Heart left ventricle (tissue), 13 donors: ENCODE measurements around the gene CLEC2L.

Experiments used
- POLR2A ChIP-seq, 2 donors: fragments of 450-650 bp; IDR thresholded peaks; one replicate each; pipeline ENCODE4 v1.6.1; 2017; ENCODE audit warnings: antibody characterized with exemption in 2 of 2, mild to moderate bottlenecking in 2 of 2, moderate library complexity in 2 of 2
- TF ChIP-seq, protein P1 (sequence below), 12 donors: fragments of 200-600 bp; sonication (generic) in 4 of 12; IDR thresholded peaks; one replicate each; pipeline versions ENCODE4 v1.5.0 to v1.8.0; 2018 to 2022; ENCODE audit warnings: antibody characterized with exemption in 12 of 12, mild to moderate bottlenecking in 5 of 12
- donor health status: ischemic (EF 13 %, LVEDD 7.1; RV severe dilation, severe dysfunction).
- donor health status: DM: no; HTN: yes; CAD: no.
- donor health status: DM: no; HTN: no; CAD: no.
- donor health status: ischemic (EF 25% LVEDD 6.9; RV normal size, moderate dysfunction).
- donor health status: ischemic (EF 25% LVEDD 5.7; RV mildly dilated, moderate dysfunction).
- donor health status: ischemic (EF 35%, LVEDD 5.7; RV mildly dilated, moderate dysfunction).
- donor health status: nonischemic (EF 11% LVEDD 7.7; RV severe dilation, severe dysfunction).
- donor health status: DM: yes; HTN: yes; CAD: no.
- donor health status: PGD.
- donor health status: ischemic (EF 29% LVEDD 5.4; RV normal size, mild dysfunction).
- donor health status: nonischemic (EF 23%, LVEDD 6.1; RV moderate dilation, normal function).

DNA sequence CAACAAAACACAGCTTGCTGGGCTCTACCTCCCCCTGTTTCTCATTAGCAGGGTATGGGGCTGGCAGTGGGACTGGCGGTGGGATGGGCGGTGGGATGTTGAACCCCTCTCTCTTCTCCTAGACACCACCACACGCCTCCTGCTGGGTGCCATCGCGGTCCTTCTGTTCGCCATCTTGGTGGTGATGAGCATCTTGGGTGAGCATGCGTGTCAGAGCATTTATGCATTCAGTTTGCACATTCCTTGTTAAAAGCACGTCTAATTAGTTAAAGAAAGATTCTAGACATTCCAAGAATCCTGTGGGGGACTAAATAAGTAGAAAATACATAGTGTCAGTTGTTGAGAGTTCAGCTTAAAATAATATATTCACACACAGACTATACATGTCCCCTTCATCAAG, 12.7 kb downstream of the CLEC2L start:
- TF ChIP-seq, protein P1, sequence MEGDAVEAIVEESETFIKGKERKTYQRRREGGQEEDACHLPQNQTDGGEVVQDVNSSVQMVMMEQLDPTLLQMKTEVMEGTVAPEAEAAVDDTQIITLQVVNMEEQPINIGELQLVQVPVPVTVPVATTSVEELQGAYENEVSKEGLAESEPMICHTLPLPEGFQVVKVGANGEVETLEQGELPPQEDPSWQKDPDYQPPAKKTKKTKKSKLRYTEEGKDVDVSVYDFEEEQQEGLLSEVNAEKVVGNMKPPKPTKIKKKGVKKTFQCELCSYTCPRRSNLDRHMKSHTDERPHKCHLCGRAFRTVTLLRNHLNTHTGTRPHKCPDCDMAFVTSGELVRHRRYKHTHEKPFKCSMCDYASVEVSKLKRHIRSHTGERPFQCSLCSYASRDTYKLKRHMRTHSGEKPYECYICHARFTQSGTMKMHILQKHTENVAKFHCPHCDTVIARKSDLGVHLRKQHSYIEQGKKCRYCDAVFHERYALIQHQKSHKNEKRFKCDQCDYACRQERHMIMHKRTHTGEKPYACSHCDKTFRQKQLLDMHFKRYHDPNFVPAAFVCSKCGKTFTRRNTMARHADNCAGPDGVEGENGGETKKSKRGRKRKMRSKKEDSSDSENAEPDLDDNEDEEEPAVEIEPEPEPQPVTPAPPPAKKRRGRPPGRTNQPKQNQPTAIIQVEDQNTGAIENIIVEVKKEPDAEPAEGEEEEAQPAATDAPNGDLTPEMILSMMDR (IDR thresholded peaks at IDR 0.05), result no peak
- TF ChIP-seq POLR2A (IDR thresholded peaks at IDR 0.05), result no peak
